T-helper 1 cell treated with Interleukin-12 subunit alpha and Interleukin-12 subunit beta and Interleukin-4 antibody, amounts not matched to agents 30 ng/mL and 1 ng/mL, for 36 hours (primary cell): ENCODE data around the gene RALA. TPM values are rescaled to one million over a fixed set of nuclear protein-coding genes. Genes with fewer than 3 reads are reported as not detected.

Experiments
- intact Hi-C: fragments of 100-400 bp; cut with micrococcal nuclease; formaldehyde crosslinking; loops from one replicate; pipeline ENCODE4 v1.15.1; 2024
- total RNA-seq: library from RNA; stranded (reverse); gene quantifications from 2 replicates; pipeline ENCODE4 v1.2.3, GENCODE V29; 2022

The RALA gene
- total RNA-seq, 1 donor from 2014 or later, result 36.4 TPM

- intact Hi-C loops, result no loop called here
Observed at GRCh38 chr7:39754326-39755120, 131.2 kb downstream of the RALA start.

DNA sequence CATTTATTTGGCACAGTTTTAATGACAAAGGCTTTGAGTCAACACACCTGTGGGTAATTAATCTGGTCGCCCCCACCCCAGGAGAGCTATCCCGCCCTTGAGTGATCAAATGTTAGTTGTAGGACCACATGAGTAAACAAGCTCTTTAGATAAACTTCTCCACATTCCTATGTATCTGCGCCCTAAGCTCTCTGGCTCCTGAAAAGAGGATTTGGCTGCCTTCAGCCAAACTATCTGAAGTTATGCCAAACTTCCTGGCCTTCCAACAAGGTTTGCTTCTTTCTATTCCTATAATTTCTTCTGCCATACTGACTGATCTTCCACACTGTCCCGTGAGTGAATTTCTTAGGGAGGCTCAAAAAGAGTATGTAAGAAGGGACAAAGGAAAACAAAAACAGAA lies 134.2 kb downstream of the RALA start:
- intact Hi-C loops, result no loop called here

Other genes with a start within 250 kb of the RALA start
- 12.8 and 13.7 TPM in 2 replicates for gene YAE1, start 57.2 kb upstream of the RALA start, total RNA-seq